Stimulated activated CD8-positive, alpha-beta memory T cell treated with anti-CD3 and anti-CD28 coated beads, Interleukin-7, amount 100 ng/mL, for 4 hours (primary cell): ENCODE measurements around the gene SMURF2.

Experiments used
- DNase-seq, 2 donors: peaks; one replicate each; pipeline ENCODE4 v3.0.0-alpha.2; 2020; ENCODE audit warnings: low read depth in 2 of 2

The SMURF2 gene

GRCh38 chr17:64503821-64504768, 158.0 kb downstream of the SMURF2 start:
- DNase-seq: no peak

DNA sequence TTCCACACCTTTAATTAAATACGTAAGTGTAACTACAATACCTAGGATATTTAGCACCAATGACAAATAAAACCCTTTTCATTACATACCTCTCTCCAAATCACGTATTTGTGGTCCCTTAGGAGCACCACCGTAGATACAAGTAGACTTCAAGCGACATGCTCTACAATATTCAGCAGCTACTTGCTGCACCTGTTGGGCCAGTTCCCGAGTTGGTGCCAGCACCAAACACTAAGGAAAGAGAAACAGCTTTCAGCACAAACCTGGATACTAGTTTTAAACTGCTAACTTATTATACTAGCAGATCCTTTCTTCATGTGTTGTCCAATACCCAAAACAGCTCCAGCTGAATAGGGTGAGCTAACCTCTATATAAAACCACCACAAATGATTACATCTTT, 158.8 kb downstream of the SMURF2 start:
- DNase-seq: no peak

DNA sequence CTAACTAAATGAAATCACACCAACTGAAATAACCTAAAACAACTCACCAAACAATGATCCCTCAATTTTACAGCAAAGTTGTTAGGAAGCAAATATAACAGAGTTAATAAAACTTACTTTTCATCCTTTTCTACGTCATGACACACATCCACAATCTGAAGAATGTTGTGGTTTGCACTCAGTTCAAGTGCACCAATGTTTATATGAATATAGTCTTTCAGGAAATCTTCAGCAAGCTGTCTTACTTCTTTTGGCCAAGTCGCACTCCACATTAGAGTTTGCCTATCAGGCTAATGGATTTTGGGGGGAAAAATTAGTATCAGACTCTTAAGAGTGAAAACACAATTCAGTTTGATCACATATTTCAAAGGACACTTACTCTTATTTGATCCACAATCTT, 159.3 kb downstream of the SMURF2 start:
- DNase-seq: no peak

DNA sequence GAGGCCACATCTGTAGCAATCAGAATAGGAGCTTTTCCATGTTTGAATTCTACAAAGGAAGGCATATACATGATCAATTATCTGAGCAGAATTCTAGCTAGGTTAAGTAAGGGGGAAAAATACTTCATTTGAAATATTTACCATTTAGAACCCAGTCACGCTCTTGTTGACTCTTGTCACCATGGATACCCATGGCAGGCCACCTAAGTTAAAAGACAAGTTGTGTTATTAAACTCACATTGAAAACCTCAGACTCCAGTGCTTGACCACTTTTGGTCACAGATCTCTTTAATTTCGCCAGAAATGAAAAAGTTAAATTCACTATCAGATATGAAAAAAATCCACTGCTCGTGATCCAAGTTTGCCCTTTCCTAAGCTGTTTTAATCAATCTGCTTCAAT, 160.1 kb downstream of the SMURF2 start:
- no peak for DNase-seq

GRCh38 chr17:64500862-64501765, 161.0 kb downstream of the SMURF2 start:
- DNase-seq: no peak

- no peak for DNase-seq
Observed at GRCh38 chr17:64500487-64500859, 161.6 kb downstream of the SMURF2 start.

DNA sequence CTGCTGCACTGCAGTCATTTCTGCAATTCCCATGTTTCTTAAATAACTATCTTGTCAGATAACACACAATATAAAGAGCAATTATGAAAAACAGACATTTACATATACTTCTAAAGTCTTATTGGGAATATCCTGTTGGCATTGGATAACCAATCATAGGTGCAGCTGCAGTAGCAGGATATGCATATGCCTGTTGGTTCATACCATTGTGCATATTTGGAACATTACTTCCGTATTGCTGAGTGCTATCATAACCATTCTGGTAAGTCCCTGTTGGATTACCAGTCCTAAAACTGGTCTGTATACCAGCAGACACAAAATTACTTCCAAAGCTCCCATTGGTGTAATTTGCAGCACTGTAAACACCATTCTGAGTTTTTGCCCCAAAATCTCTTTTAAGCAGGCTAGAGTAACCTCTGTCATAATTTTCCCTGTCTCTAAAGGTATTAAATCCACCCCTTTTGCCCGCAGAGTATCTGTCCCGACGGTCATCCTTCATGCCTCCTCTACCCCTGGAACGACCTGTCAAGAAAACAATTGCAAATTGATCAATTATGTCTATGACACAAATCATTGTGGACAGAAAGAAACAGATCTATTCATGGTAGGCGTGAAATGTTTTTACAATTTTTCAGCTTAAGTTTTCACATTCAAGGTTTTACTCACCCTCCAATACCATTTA, 162.2 kb downstream of the SMURF2 start:
- DNase-seq: no peak

- no peak for DNase-seq
Observed at GRCh38 chr17:64498308-64499203, 163.6 kb downstream of the SMURF2 start.

- no peak for DNase-seq
Observed at GRCh38 chr17:64497565-64498035, 164.5 kb downstream of the SMURF2 start.

GRCh38 chr17:64496786-64497564, 165.1 kb downstream of the SMURF2 start, which contains the start of gene POLG2:
TSS of gene POLG2 (minus strand) at chr17:64497054. CDS start at chr17:64496968, 86 bp downstream.
- peak; percentile 88 to 94 for DNase-seq

DNA sequence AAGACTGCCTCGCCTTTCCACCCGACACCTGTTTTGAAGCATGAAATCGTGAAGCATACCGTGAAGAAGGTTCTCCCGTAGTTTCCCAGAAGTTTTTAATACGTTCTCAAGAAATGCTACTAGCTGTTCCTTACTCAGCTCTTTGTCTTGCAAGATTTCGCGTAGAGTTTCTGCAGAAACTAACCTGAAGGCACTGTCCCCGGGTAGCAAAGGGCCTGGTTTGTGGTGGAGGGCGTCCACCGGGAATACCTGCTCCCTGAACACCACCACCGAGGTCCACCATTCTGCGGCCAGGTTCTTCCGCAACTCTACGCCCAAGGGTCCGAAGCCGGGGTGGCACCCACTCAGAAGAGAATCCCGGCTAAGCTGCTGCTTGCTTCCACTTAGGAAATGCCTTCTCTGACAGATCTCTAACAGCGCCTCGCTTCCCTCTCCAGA, 165.7 kb downstream of the SMURF2 start:
- no peak for DNase-seq
